ENCODE results near the gene LUM. TPM values are rescaled to one million over a fixed set of nuclear protein-coding genes. Genes with fewer than 3 reads are reported as not detected.

Gene LUM
- total and polyA plus RNA-seq, 2 of the 4 experiments (the other 2 are of a cell fraction), result 50.0 to 70.5 TPM

DNA sequence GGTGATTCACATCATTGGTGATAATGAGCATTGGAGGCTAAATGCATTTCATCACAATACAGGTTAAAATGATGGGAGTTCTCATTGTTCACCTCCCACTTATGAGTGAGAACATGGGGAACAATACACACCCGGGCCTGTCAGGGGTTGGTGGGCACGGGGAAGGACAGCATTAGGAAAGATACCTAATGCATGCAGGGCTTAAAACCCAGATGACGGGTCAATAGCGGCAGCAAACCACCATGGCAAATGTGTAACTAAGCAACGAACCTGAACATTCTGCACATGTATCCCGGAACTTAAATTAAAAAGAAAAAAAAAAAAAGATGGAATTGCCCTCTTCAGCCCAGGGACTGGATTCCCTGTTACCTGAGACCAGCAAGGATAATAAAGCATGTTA lies 2.3 kb upstream of the LUM start:
- ChIA-PET CTCF (no interaction called here), POLR2A (ENCODE audit: unreplicated experiment) (no interaction called here)
- H4K5ac ChIP-seq (ENCODE audit: low read depth, low read length), result no peak overlapping the region
- no peak overlapping the region for H2BK120ac ChIP-seq (ENCODE audit: low read depth, low read length)
- H2BK5ac ChIP-seq (ENCODE audit: low read depth, low read length, poor library complexity, severe bottlenecking), result no peak overlapping the region
- WGBS, 2 experiments (ENCODE audit: extremely low coverage in 2 of 2, insufficient read length in 1 of 2), result 93% methylated on average over 3 of the region's 6 CpGs; no CpG with 5 or more reads in 1 of the 2 experiments
- no peak overlapping the region; the same call in 1 of the 2 replicates for H2AK5ac ChIP-seq (ENCODE audit: low read depth, low read length)
- no peaks in the 10 kb centered on the region for H3K27me3 ChIP-seq (ENCODE audit: control insufficient read depth, insufficient read depth, low read length)
- H2AK9ac ChIP-seq (replicated peaks; ENCODE audit: low read depth, low read length, poor library complexity), result no peak overlapping the region
- BruUV-seq (replicated peaks), result no TSS peak
- no peak overlapping the region for H4K91ac ChIP-seq (ENCODE audit: insufficient read depth, low read depth, low read length)
- no peak overlapping the region for H3K9ac ChIP-seq (ENCODE audit: low read depth, low read length)
- ATAC-seq (ENCODE audit: low read depth) (no peak), DNase-seq (no peak)
- no peak overlapping the region for H4K8ac ChIP-seq (ENCODE audit: low read depth in 2 of 2, low read length in 2 of 2)
- no peak overlapping the region for H3K18ac ChIP-seq (ENCODE audit: low read depth, low read length)
- no peaks in the 10 kb centered on the region for H4K20me1 ChIP-seq (ENCODE audit: insufficient read depth, low read length)
- in situ Hi-C loops (cut with MboI; ENCODE audit: low sequenced_read_pairs) (no loop called here), intact Hi-C loops (cut with micrococcal nuclease) (no loop called here), dilution Hi-C loops (cut with HindIII; ENCODE audit: low sequenced_read_pairs, unreplicated experiment) (no loop called here)
- H3K9me3 ChIP-seq (ENCODE audit: control insufficient read depth, insufficient read depth, low read length), result no peaks in the 10 kb centered on the region
- H2BK20ac ChIP-seq (ENCODE audit: low read depth, low read length), result no peak overlapping the region
- H3K4me3 ChIP-seq (ENCODE audit: insufficient read depth, low read depth, low read length), result no peak overlapping the region
- no peaks in the 10 kb centered on the region for H3K4me1 ChIP-seq (ENCODE audit: control insufficient read depth, insufficient read depth, low read length)
- TF ChIP-seq RCOR1 (IDR thresholded peaks at IDR 0.05; ENCODE audit: insufficient replicate concordance, low read length) (no peak), MXI1 (IDR thresholded peaks at IDR 0.05; ENCODE audit: borderline replicate concordance, low read depth, low read length) (no peak), POLR2A (IDR thresholded peaks at IDR 0.05; ENCODE audit: low read depth, low read length) (no peak), SMC3 (IDR thresholded peaks at IDR 0.05; ENCODE audit: low read depth, low read length) (no peak), MAFK (IDR thresholded peaks at IDR 0.05; ENCODE audit: low read depth, low read length) (no peak), CEBPB (IDR thresholded peaks at IDR 0.05; ENCODE audit: low read depth, low read length) (no peak), FOS (IDR thresholded peaks at IDR 0.05; ENCODE audit: low read depth, low read length) (no peak), BHLHE40 (IDR thresholded peaks at IDR 0.05; ENCODE audit: low read depth, low read length) (no peak), CHD1 (IDR thresholded peaks at IDR 0.05; ENCODE audit: low read depth, low read length) (no peak), MAZ (IDR thresholded peaks at IDR 0.05; ENCODE audit: borderline replicate concordance, low read depth, low read length) (no peak), RAD21 (IDR thresholded peaks at IDR 0.05; ENCODE audit: low read length) (no peak), NFE2L2 (IDR thresholded peaks at IDR 0.05; ENCODE audit: low read depth, low read length) (no peak)
- TF ChIP-seq, protein P1, sequence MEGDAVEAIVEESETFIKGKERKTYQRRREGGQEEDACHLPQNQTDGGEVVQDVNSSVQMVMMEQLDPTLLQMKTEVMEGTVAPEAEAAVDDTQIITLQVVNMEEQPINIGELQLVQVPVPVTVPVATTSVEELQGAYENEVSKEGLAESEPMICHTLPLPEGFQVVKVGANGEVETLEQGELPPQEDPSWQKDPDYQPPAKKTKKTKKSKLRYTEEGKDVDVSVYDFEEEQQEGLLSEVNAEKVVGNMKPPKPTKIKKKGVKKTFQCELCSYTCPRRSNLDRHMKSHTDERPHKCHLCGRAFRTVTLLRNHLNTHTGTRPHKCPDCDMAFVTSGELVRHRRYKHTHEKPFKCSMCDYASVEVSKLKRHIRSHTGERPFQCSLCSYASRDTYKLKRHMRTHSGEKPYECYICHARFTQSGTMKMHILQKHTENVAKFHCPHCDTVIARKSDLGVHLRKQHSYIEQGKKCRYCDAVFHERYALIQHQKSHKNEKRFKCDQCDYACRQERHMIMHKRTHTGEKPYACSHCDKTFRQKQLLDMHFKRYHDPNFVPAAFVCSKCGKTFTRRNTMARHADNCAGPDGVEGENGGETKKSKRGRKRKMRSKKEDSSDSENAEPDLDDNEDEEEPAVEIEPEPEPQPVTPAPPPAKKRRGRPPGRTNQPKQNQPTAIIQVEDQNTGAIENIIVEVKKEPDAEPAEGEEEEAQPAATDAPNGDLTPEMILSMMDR (conservative IDR thresholded peaks at IDR 0.05; ENCODE audit: low read depth, low read length), result no peak
- TF ChIP-seq, protein P2, sequence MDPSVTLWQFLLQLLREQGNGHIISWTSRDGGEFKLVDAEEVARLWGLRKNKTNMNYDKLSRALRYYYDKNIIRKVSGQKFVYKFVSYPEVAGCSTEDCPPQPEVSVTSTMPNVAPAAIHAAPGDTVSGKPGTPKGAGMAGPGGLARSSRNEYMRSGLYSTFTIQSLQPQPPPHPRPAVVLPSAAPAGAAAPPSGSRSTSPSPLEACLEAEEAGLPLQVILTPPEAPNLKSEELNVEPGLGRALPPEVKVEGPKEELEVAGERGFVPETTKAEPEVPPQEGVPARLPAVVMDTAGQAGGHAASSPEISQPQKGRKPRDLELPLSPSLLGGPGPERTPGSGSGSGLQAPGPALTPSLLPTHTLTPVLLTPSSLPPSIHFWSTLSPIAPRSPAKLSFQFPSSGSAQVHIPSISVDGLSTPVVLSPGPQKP (IDR thresholded peaks at IDR 0.05; ENCODE audit: borderline replicate concordance, low read depth, low read length), result no peak
- TF ChIP-seq, protein P3, sequence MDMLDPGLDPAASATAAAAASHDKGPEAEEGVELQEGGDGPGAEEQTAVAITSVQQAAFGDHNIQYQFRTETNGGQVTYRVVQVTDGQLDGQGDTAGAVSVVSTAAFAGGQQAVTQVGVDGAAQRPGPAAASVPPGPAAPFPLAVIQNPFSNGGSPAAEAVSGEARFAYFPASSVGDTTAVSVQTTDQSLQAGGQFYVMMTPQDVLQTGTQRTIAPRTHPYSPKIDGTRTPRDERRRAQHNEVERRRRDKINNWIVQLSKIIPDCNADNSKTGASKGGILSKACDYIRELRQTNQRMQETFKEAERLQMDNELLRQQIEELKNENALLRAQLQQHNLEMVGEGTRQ (IDR thresholded peaks at IDR 0.05; ENCODE audit: low read depth, low read length), result no peak
- H3K23ac ChIP-seq (ENCODE audit: low read depth, low read length), result no peak overlapping the region
- no peak overlapping the region for H2BK15ac ChIP-seq (ENCODE audit: low read depth, low read length)
- no peak overlapping the region for H3K14ac ChIP-seq (replicated peaks; ENCODE audit: low read depth, low read length)
- peaks cover 0 to 10% of the 10 kb centered on the region in 2 experiments; a peak in 2 of 4 replicates for H3K79me1 ChIP-seq (ENCODE audit: low read depth in 1 of 2, low read length in 2 of 2)
- H3K4ac ChIP-seq (ENCODE audit: low read depth, low read length), result no peak overlapping the region
- H2AFZ ChIP-seq (replicated peaks; ENCODE audit: low read length, poor library complexity), result no peak overlapping the region
- no peaks in the 10 kb centered on the region for H3K36me3 ChIP-seq (ENCODE audit: control insufficient read depth, insufficient read depth, low read length)
- H3K4me2 ChIP-seq (ENCODE audit: low read depth, low read length), result no peak overlapping the region
- no peaks in the 10 kb centered on the region for H3K9me1 ChIP-seq (ENCODE audit: insufficient read depth, low read length)
- H3K56ac ChIP-seq (ENCODE audit: extremely low read depth, insufficient read depth, low read length), result no peak overlapping the region
- no peak overlapping the region for H3K27ac ChIP-seq (ENCODE audit: insufficient read depth, low read length)
